ENCODE data around the gene FGF5.
"Not testable (repeated sequence)": the region's sequence is repeated elsewhere in the genome, so short reads cannot be mapped to it uniquely, and the experiment has no call there.

FGF5 gene

GRCh38 chr4:80254114-80254513, 12.3 kb upstream of the FGF5 start:
- no peak for DNase-seq

GRCh38 chr4:80255329-80256095, 11.0 kb upstream of the FGF5 start:
- no peak for DNase-seq

- no peak for DNase-seq
Observed at GRCh38 chr4:80257851-80258250, 8.6 kb upstream of the FGF5 start.

GRCh38 chr4:80259012-80259411, 7.5 kb upstream of the FGF5 start:
- no peak for DNase-seq

- DNase-seq, result no peak
Observed at GRCh38 chr4:80259817-80260216, 6.6 kb upstream of the FGF5 start.

GRCh38 chr4:80261989-80262600, 4.4 kb upstream of the FGF5 start:
- no peak for DNase-seq

GRCh38 chr4:80263541-80264351, 2.7 kb upstream of the FGF5 start:
- DNase-seq, result no peak

- DNase-seq, result no peak
Observed at GRCh38 chr4:80264352-80264647, 2.2 kb upstream of the FGF5 start.

GRCh38 chr4:80264825-80265224, 1.6 kb upstream of the FGF5 start:
- DNase-seq, result no peak

- no peak for DNase-seq
Observed at GRCh38 chr4:80265571-80266252, 752 bp upstream of the FGF5 start.

- DNase-seq, result no peak
Observed at GRCh38 chr4:80266902-80267380, 477 bp downstream of the FGF5 start.

- DNase-seq, result no peak
Observed at GRCh38 chr4:80268081-80268823, 1.8 kb downstream of the FGF5 start.

GRCh38 chr4:80268936-80269335, 2.5 kb downstream of the FGF5 start:
- DNase-seq, result no peak

- DNase-seq, result no peak
Observed at GRCh38 chr4:80270321-80270720, 3.9 kb downstream of the FGF5 start.

GRCh38 chr4:80270868-80271267, 4.4 kb downstream of the FGF5 start:
- no peak for DNase-seq

GRCh38 chr4:80271801-80272200, 5.3 kb downstream of the FGF5 start:
- DNase-seq, result no peak

- no peak for DNase-seq
Observed at GRCh38 chr4:80276931-80277330, 10.5 kb downstream of the FGF5 start.

- DNase-seq, result no peak
Observed at GRCh38 chr4:80279751-80280150, 13.3 kb downstream of the FGF5 start.

GRCh38 chr4:80286451-80286850, 20.0 kb downstream of the FGF5 start:
- no peak for DNase-seq

GRCh38 chr4:80290665-80291064, 24.2 kb downstream of the FGF5 start:
- DNase-seq, result not testable (repeated sequence)

GRCh38 chr4:80294206-80294605, 27.7 kb downstream of the FGF5 start:
- no peak for DNase-seq

GRCh38 chr4:80295336-80295735, 28.9 kb downstream of the FGF5 start:
- DNase-seq, result no peak

- no peak for DNase-seq
Observed at GRCh38 chr4:80295826-80296225, 29.4 kb downstream of the FGF5 start.

Measured in effector CD4-positive, alpha-beta T cell (primary cell).